Nephron (organoid): Measurements from ENCODE around the gene RAB4A.

Source experiments
- H3K27ac Mint-ChIP-seq, 3 experiments: 2 replicates each; pipeline ENCODE4 v1.8.0; 2020; ENCODE audit warnings: mixed read lengths in 3 of 3, mild to moderate bottlenecking in 2 of 3, moderate library complexity in 1 of 3
- H3K27me3 Mint-ChIP-seq: 2 replicates; pipeline ENCODE4 v1.8.0; 2021; ENCODE audit warnings: low read depth, mild to moderate bottlenecking, moderate library complexity, mixed read lengths
- H3K36me3 Mint-ChIP-seq: 2 replicates; pipeline ENCODE4 v1.8.0; 2020; ENCODE audit warnings: low read depth, mixed read lengths
- H3K4me1 Mint-ChIP-seq: 2 replicates; pipeline ENCODE4 v1.8.0; 2020; ENCODE audit warnings: mixed read lengths
- H3K4me3 Mint-ChIP-seq, 3 experiments: 2 replicates each; pipeline ENCODE4 v1.8.0; 2020; ENCODE audit warnings: mild to moderate bottlenecking in 3 of 3, mixed read lengths in 3 of 3, moderate library complexity in 2 of 3
- H3K9me3 Mint-ChIP-seq: 2 replicates; pipeline ENCODE4 v1.8.0; 2020; ENCODE audit warnings: mixed read lengths
- CTCF ChIP-seq, 3 experiments: fragments of 200-600 bp; sonication (generic); IDR thresholded peaks; one replicate each; pipeline ENCODE4 v1.5.0; 2021; ENCODE audit warnings: antibody characterized with exemption in 3 of 3; ENCODE audit not compliant: unreplicated experiment in 3 of 3

RAB4A gene

GRCh38 chr1:229268505-229268904 lies 2.4 kb upstream of the RAB4A start:
- H3K27me3 Mint-ChIP-seq, result no peaks in the 10 kb centered on the region
- peak overlapping the region in 1 of 3 experiments; percentile 33 for H3K27ac Mint-ChIP-seq
- peaks cover 23% of the 10 kb centered on the region for H3K9me3 Mint-ChIP-seq
- H3K4me1 Mint-ChIP-seq, result peaks cover 19% of the 10 kb centered on the region
- no peak for TF ChIP-seq CTCF (IDR thresholded peaks at IDR 0.05; ENCODE audit: unreplicated experiment in 3 of 3)
- peaks cover 27% of the 10 kb centered on the region for H3K36me3 Mint-ChIP-seq
- peak overlapping the region in 2 of 3 experiments; percentile 53 to 75 for H3K4me3 Mint-ChIP-seq

GRCh38 chr1:229271448-229272159 lies 693 bp downstream of the RAB4A start:
- Mint-ChIP-seq H3K9me3 (peaks cover 12% of the 10 kb centered on the region), H3K27me3 (no peaks in the 10 kb centered on the region), H3K36me3 (peaks cover 14% of the 10 kb centered on the region), H3K27ac (peak overlapping the region; percentile 67 to 97 (median 96)), H3K4me1 (peaks cover 23% of the 10 kb centered on the region), H3K4me3 (peak overlapping the region; percentile 97 to 100 (median 99))
- TF ChIP-seq CTCF (IDR thresholded peaks at IDR 0.05; ENCODE audit: unreplicated experiment in 3 of 3), result no peak

GRCh38 chr1:229272164-229273158 lies 1.6 kb downstream of the RAB4A start:
- Mint-ChIP-seq H3K4me3 (peak overlapping the region; percentile 97 to 100 (median 99)), H3K27me3 (no peaks in the 10 kb centered on the region), H3K36me3 (peaks cover 7% of the 10 kb centered on the region), H3K27ac (peak overlapping the region; percentile 67 to 97 (median 96)), H3K9me3 (peaks cover 6% of the 10 kb centered on the region), H3K4me1 (peaks cover 23% of the 10 kb centered on the region)
- no peak for TF ChIP-seq CTCF (IDR thresholded peaks at IDR 0.05; ENCODE audit: unreplicated experiment in 3 of 3)

- Mint-ChIP-seq H3K9me3 (peaks cover 2% of the 10 kb centered on the region), H3K4me1 (peaks cover 23% of the 10 kb centered on the region), H3K27ac (no peak overlapping the region), H3K36me3 (peaks cover 4% of the 10 kb centered on the region), H3K27me3 (no peaks in the 10 kb centered on the region), H3K4me3 (no peak overlapping the region)
- TF ChIP-seq CTCF (IDR thresholded peaks at IDR 0.05; ENCODE audit: unreplicated experiment in 3 of 3), result no peak
Measured at GRCh38 chr1:229273507-229274232, 2.8 kb downstream of the RAB4A start.

GRCh38 chr1:229275005-229275404 lies 4.1 kb downstream of the RAB4A start:
- Mint-ChIP-seq H3K4me1 (peaks cover 23% of the 10 kb centered on the region), H3K4me3 (no peak overlapping the region), H3K27ac (no peak overlapping the region), H3K9me3 (peaks cover 2% of the 10 kb centered on the region), H3K27me3 (no peaks in the 10 kb centered on the region), H3K36me3 (peaks cover 4% of the 10 kb centered on the region)
- no peak for TF ChIP-seq CTCF (IDR thresholded peaks at IDR 0.05; ENCODE audit: unreplicated experiment in 3 of 3)
